SK-N-MC (cell line): ENCODE measurements around the gene RGS4.
A peak's percentile ranks its signal among the peaks of the same experiment; 100 is the strongest.

Experiments
- DNase-seq: peaks from one replicate; pipeline ENCODE4 v3.0.0-alpha.2; 2011; ENCODE audit warnings: low read depth, low spot score
- H3K27ac ChIP-seq: fragments of 200-600 bp; sonication (generic); 2 replicates; pipeline ENCODE4 v1.5.1; 2016; ENCODE audit warnings: mixed run types
- H3K36me3 ChIP-seq: fragments of 200-600 bp; sonication (generic); 2 replicates; pipeline ENCODE4 v1.6.1; 2017; ENCODE audit warnings: antibody characterized with exemption, low read length, mixed read lengths; ENCODE audit not compliant: insufficient read depth
- H3K4me3 ChIP-seq: fragments of 200-600 bp; sonication (generic); 2 replicates; pipeline ENCODE4 v1.5.1; 2016
- H3K9ac ChIP-seq: fragments of 200-600 bp; sonication (generic); 2 replicates; pipeline ENCODE4 v1.8.0; 2017; ENCODE audit warnings: mixed run types, mixed read lengths; ENCODE audit not compliant: insufficient read length
- H3K9me3 ChIP-seq: fragments of 200-600 bp; sonication (generic); 2 replicates; pipeline ENCODE4 v1.6.1; 2017; ENCODE audit warnings: low read depth, mild to moderate bottlenecking, antibody characterized with exemption, low read length, moderate library complexity, mixed read lengths
- EZH2 ChIP-seq: fragments of 200-600 bp; sonication (generic); IDR thresholded peaks from one replicate; pipeline ENCODE4 v1.6.1; 2017; ENCODE audit warnings: antibody characterized with exemption
- FOXP2 ChIP-seq: optimal IDR thresholded peaks from 2 replicates; pipeline ENCODE3; 2011; ENCODE audit warnings: mild to moderate bottlenecking, moderate library complexity; ENCODE audit not compliant: insufficient read depth; ENCODE audit errors: extremely low read length, control extremely low read depth
- POLR2AphosphoS5 ChIP-seq: IDR thresholded peaks from 2 replicates; pipeline ENCODE4 v1.6.1; 2012; ENCODE audit warnings: mild to moderate bottlenecking, low read depth, low read length, borderline replicate concordance

Gene RGS4

DNA sequence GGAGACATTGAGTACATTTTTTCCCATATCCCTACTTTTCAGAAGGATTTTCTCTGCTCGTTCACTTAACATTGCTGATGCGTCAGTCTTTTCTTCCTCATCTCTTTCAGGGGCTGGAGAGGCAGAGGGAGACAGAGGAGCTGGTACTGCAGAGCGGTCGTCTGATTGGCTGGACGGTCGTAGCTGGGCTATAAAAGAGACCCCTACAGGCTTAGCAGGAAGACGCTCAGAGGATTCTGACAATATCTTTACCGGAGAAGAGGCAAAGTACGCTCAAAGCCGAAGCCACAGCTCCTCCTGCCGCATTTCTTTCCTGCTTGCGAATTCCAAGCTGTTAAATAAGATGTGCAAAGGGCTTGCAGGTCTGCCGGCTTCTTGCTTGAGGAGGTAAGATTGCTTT lies at the start of gene RGS4:
RGS4 (plus strand) TSS at position 220 of the 400 bp plus-strand sequence; CDS start at position 344, 124 bp downstream.
- peak within 1 kb of the TSS; percentile 65 for H3K4me3 ChIP-seq
- H3K9me3 ChIP-seq = no peaks in the 10 kb centered on the region
- no peaks in the 10 kb centered on the region for H3K36me3 ChIP-seq
- no peak within 1 kb of the TSS for H3K27ac ChIP-seq
- peak within 1 kb of the TSS; percentile 8 for H3K9ac ChIP-seq
- TF ChIP-seq POLR2AphosphoS5 (no peak), EZH2 (no peak), FOXP2 (no peak)
- DNase-seq = no peak

DNA sequence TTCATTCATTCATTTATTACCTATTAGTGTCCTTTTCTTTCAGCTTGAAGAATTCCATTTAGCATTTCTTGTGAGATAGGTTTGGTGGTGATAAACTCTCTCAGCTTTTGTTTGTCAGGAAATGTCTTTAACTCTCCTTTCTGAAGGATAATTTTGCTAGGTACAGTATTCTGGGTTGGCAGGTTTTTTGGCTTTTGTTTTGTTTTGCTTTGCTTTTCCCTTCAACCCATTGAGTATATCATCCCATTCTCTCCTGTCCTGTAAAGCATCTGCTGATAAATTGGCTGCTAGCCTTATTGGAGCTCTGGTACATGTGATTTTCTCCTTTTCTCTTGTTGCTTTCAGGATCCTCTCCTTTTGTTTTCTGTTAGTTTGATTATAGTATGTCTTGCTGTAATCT lies 47.0 kb upstream of the RGS4 start:
- Histone ChIP-seq H3K4me3 (no peak overlapping the region), H3K27ac (no peak overlapping the region), H3K36me3 (no peaks in the 10 kb centered on the region), H3K9me3 (peaks cover 3% of the 10 kb centered on the region; the same call in 1 of the 2 replicates), H3K9ac (no peak overlapping the region)
- TF ChIP-seq FOXP2 (no peak), EZH2 (no peak), POLR2AphosphoS5 (no peak)
- no peak for DNase-seq

DNA sequence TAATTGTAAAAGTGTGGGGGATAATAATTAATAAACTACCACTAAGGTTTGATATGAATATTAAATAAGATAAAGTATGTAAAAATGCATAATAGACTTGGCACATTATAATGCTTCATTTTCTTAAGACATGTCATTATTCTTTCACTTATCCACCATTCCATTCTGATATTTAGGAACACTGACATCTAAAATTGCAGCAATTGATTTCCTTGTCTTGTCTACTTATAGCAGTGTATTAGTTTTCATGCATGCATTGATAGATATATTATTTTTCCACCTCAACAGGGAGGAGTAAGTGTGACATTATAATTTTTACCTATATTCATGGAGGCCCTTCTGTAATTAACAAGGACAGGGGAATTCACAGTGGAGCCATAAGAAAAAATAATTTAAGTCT lies 41.6 kb upstream of the RGS4 start:
- DNase-seq = no peak
- no peak overlapping the region for H3K4me3 ChIP-seq
- no peak overlapping the region for H3K9ac ChIP-seq
- TF ChIP-seq POLR2AphosphoS5 (no peak), EZH2 (no peak)
- H3K27ac ChIP-seq = no peak overlapping the region
- no peaks in the 10 kb centered on the region for H3K36me3 ChIP-seq
- no peaks in the 10 kb centered on the region for H3K9me3 ChIP-seq

DNA sequence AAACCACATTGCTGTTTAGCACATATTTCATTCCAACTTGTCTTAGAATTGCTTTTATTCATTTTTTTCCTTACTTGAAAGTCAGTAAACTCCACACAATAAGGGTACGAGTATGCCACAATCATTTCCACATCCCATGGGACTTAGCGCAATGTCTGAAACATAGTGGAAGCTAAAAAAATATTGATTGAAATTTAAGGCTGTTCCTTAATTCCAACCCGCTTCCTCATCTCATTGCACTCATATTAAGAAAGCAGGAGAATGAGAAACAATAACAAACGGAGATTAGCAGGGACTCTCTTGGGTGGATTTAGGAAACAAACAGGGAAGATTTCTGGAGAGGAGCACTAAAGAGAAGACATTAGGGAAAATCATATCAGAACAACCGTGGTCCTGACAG lies 39.3 kb upstream of the RGS4 start:
- Histone ChIP-seq H3K27ac (no peak overlapping the region), H3K9me3 (no peaks in the 10 kb centered on the region), H3K36me3 (no peaks in the 10 kb centered on the region), H3K9ac (no peak overlapping the region), H3K4me3 (no peak overlapping the region)
- no peak for TF ChIP-seq FOXP2
- TF ChIP-seq POLR2AphosphoS5 = no peak
- TF ChIP-seq EZH2 = no peak
- no peak for DNase-seq

DNA sequence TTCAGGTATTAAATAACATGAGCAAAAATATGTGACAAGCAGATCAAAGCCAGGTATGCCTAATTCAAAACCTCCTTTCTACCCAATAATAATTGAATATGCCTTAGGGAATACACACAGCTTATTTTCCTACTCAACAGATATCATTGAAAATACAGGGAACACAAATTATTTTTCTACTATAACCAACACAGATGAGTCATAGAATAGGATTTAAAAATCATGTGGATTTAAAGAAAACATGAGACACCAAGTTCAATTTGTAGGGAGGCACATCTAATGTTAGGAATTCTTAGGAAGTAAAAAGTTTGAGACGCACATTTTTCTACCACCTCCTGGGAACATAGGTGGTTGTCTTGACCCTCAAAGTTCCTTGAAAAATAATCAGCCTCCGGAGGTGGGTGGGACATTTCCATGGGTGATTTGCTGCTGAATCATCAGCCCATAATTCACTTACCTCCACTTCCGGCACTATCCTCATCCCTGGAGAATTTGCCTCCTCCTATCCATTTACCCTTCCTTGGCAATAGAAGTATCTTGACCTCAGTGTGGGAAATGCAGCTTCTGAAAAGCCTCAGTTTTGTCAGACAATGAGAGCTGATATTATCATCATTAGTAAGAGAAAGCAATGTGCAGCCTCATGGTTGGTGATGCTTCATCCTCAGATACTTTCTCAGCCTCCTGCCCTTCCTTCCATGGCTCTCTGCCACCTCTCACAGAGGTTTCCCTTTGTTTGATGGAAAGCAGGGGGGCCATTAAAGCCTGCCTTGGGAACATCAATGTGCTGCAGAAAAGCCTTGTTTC lies 33.5 kb upstream of the RGS4 start:
- TF ChIP-seq POLR2AphosphoS5 = no peak
- no peak for TF ChIP-seq EZH2
- no peak for TF ChIP-seq FOXP2
- Histone ChIP-seq H3K36me3 (no peaks in the 10 kb centered on the region), H3K27ac (no peak overlapping the region), H3K9ac (no peak overlapping the region), H3K4me3 (no peak overlapping the region), H3K9me3 (no peaks in the 10 kb centered on the region)
- no peak for DNase-seq

DNA sequence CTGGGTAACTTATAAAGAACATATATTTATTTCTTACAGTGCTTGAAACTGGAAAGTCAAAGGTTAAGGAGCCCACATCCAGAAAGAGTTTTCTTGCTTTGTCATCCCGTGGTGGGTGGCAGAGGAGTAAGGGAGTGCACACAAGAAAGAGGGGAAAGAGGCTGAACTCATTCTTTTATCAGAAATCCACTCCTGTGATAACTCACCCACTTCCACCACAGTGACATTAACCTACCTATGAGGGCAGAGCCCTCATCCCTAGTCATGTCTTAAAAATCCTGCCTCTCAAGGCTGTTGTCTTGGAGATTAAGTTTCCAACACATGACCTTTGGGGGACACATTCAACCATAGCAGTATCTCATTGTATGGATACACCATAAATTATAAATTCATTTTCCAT lies 32.5 kb upstream of the RGS4 start:
- Histone ChIP-seq H3K9me3 (no peaks in the 10 kb centered on the region), H3K9ac (no peak overlapping the region), H3K36me3 (no peaks in the 10 kb centered on the region), H3K4me3 (no peak overlapping the region), H3K27ac (no peak overlapping the region)
- TF ChIP-seq EZH2 (no peak), POLR2AphosphoS5 (no peak), FOXP2 (no peak)
- no peak for DNase-seq

DNA sequence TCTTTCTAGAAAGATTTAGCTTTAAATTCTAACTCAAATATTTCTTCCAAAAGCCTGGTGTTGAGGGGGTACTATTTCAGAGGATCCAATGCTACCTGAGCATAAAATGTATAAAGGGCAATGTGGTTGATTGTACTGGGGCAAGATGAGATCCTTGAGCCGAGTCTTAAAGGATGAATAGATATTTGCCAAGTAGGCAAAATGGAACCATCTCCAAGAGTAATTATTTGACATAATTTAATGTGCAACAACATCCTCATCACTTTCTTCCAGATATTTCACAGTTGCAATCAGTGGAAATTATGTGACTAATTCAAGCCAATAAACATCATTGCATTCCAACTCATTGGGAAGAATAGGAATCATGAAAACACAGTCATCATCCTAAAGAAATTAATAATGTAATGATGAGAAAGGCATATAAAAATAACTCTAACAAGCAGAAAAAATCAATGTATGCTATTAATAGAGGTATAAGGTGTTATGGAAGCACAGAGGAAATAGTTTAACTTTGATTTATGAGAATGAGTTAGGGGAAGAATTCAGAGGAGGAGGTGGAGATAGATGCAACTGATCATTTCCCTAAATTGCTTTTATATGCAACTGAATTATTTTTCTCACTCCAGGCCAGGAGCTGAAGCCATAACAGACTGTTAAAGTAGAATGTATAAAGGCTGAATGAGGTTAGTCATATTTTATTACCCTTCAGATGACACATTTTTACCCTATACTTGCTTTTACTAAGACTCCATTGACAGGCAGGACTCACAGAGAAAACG lies 30.0 kb upstream of the RGS4 start:
- TF ChIP-seq EZH2 (no peak), FOXP2 (no peak), POLR2AphosphoS5 (no peak)
- Histone ChIP-seq H3K4me3 (no peak overlapping the region), H3K27ac (no peak overlapping the region), H3K36me3 (no peaks in the 10 kb centered on the region), H3K9ac (no peak overlapping the region), H3K9me3 (no peaks in the 10 kb centered on the region)
- no peak for DNase-seq

DNA sequence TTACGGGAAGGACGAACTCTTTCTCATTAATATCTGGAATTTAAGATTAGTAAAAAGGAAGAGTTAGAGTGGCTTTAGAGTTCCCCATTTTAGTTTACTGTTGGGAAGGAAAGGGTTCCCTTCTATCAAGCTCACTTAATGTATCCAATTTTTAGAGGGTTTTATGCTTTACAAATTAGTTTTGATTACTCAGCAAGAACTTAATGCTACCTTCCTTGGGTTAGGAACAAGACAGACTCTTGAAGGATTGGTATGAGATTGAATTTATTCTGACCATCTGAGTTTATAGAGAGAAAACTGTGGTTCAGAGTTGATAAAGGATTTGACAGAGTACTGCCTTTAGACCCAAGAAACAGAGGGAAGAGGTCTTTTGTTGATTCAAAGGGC lies 29.5 kb upstream of the RGS4 start:
- Histone ChIP-seq H3K9ac (no peak overlapping the region), H3K27ac (no peak overlapping the region), H3K36me3 (no peaks in the 10 kb centered on the region), H3K9me3 (no peaks in the 10 kb centered on the region), H3K4me3 (no peak overlapping the region)
- TF ChIP-seq EZH2 (no peak), FOXP2 (no peak), POLR2AphosphoS5 (no peak)
- DNase-seq = no peak

DNA sequence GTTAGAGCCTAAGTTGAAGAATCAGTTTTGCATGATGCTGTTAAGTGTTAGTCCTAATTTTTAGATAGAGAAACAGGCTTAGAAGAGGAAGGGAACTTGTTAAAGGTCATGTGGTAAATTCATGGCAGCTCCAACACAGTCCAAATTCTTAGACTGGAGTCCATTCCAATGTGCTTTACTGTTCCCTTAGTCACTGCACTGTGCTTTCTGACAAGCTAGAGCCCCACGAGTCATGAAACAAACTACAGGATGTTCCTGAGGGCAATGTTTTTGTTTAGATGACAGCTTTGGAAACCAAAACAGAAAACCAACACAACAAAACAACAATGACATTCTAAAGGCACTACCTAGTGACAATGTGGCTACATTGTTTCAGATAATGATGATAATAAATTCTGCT lies 23.1 kb upstream of the RGS4 start:
- DNase-seq = no peak
- H3K36me3 ChIP-seq = no peaks in the 10 kb centered on the region
- TF ChIP-seq EZH2 (no peak), POLR2AphosphoS5 (no peak), FOXP2 (no peak)
- H3K9me3 ChIP-seq = no peaks in the 10 kb centered on the region
- H3K27ac ChIP-seq = no peak overlapping the region
- H3K4me3 ChIP-seq = no peak overlapping the region
- no peak overlapping the region for H3K9ac ChIP-seq
